Prostate gland (tissue), 2 donors: Measurements from ENCODE around the gene EDDM13.

ENCODE experiments used
- CTCF ChIP-seq, 4 experiments: fragments of 200-600 bp in 2 of 4; fragments of 450-650 bp in 2 of 4; sonication (generic) in 2 of 4; IDR thresholded peaks; 1 replicate in 3 of 4; 2 replicates in 1 of 4; pipeline ENCODE4 v1.5.1; 2016 to 2019; ENCODE audit warnings: antibody characterized with exemption in 4 of 4, mild to moderate bottlenecking in 2 of 4, moderate library complexity in 2 of 4
- POLR2A ChIP-seq: fragments of 450-650 bp; IDR thresholded peaks from one replicate; pipeline ENCODE4 v1.6.1; 2016; ENCODE audit warnings: antibody characterized with exemption, mild to moderate bottlenecking

GRCh38 chr19:56356944-56357343, 84.4 kb downstream of the EDDM13 start:
- TF ChIP-seq CTCF (IDR thresholded peaks at IDR 0.05) (no peak), POLR2A (no peak)
